Neuronal stem cell (in vitro differentiated cells): ENCODE data around the gene PARP8.

Experiments used
- DNase-seq: peaks from one replicate; pipeline ENCODE4 v3.0.0-alpha.2; 2013; ENCODE audit warnings: low spot score
- H2AFZ ChIP-seq: one replicate; pipeline ENCODE4 v1.6.1; 2013; ENCODE audit warnings: mild to moderate bottlenecking, low read length, inconsistent platforms
- H2AK5ac ChIP-seq: 2 replicates; pipeline ENCODE4 v1.6.1; 2013; ENCODE audit warnings: low read depth, mild to moderate bottlenecking, inconsistent platforms, low read length, moderate library complexity, mixed read lengths
- H2BK120ac ChIP-seq: 2 replicates; pipeline ENCODE4 v1.6.1; 2013; ENCODE audit warnings: low read depth, mild to moderate bottlenecking, inconsistent platforms, low read length, moderate library complexity, mixed read lengths
- H2BK12ac ChIP-seq: one replicate; pipeline ENCODE4 v1.6.1; 2013; ENCODE audit warnings: low read length, inconsistent platforms
- H2BK15ac ChIP-seq: 2 replicates; pipeline ENCODE4 v1.6.1; 2013; ENCODE audit warnings: mild to moderate bottlenecking, low read length, inconsistent platforms, mixed read lengths
- H2BK5ac ChIP-seq: one replicate; pipeline ENCODE4 v1.6.1; 2013; ENCODE audit warnings: inconsistent platforms, mild to moderate bottlenecking, low read length, moderate library complexity
- H3K14ac ChIP-seq: one replicate; pipeline ENCODE4 v1.6.1; 2013; ENCODE audit warnings: low read length, inconsistent platforms
- H3K18ac ChIP-seq: 2 replicates; pipeline ENCODE4 v1.6.1; 2013; ENCODE audit warnings: low read length, inconsistent platforms
- H3K23ac ChIP-seq: 2 replicates; pipeline ENCODE4 v1.6.1; 2013; ENCODE audit warnings: low read depth, mild to moderate bottlenecking, mixed read lengths, low read length, inconsistent platforms; ENCODE audit not compliant: poor library complexity
- H3K27ac ChIP-seq: replicated peaks from 3 replicates; pipeline ENCODE4 v1.5.1; 2013; ENCODE audit warnings: low read length, inconsistent platforms
- H3K27me3 ChIP-seq, 3 experiments: 2 replicates each; pipeline ENCODE4 v1.6.1; 2013; ENCODE audit warnings: low read length in 3 of 3, mild to moderate bottlenecking in 2 of 3, inconsistent platforms in 1 of 3, low read depth in 1 of 3, mixed read lengths in 1 of 3, moderate library complexity in 1 of 3; ENCODE audit not compliant: control insufficient read depth in 3 of 3, insufficient read depth in 3 of 3
- H3K36me3 ChIP-seq, 2 donors: replicated peaks in 1 of 2; 2 replicates each; pipeline ENCODE4 v1.6.1; 2013; ENCODE audit warnings: low read length in 2 of 2; ENCODE audit not compliant: control insufficient read depth in 2 of 2, insufficient read depth in 2 of 2
- H3K4ac ChIP-seq: 2 replicates; pipeline ENCODE4 v1.6.1; 2013; ENCODE audit warnings: inconsistent platforms, mild to moderate bottlenecking, low read length, moderate library complexity
- H3K4me1 ChIP-seq, 2 donors: 1 replicate in 1 of 2; 2 replicates in 1 of 2; pipeline ENCODE4 v1.6.1; 2013; ENCODE audit warnings: low read length in 2 of 2, low read depth in 1 of 2; ENCODE audit not compliant: control insufficient read depth in 2 of 2, insufficient read depth in 1 of 2
- H3K4me2 ChIP-seq: one replicate; pipeline ENCODE4 v1.6.1; 2013; ENCODE audit warnings: mild to moderate bottlenecking, low read length, inconsistent platforms; ENCODE audit not compliant: insufficient read depth, poor library complexity, severe bottlenecking
- H3K4me3 ChIP-seq, 2 donors: 2 replicates each; pipeline ENCODE4 v1.5.1; 2013; ENCODE audit warnings: low read length in 2 of 2, mild to moderate bottlenecking in 2 of 2, inconsistent platforms in 1 of 2, moderate library complexity in 1 of 2
- H3K79me1 ChIP-seq: one replicate; pipeline ENCODE4 v1.6.1; 2013; ENCODE audit warnings: low read depth, mild to moderate bottlenecking, inconsistent platforms, low read length, moderate library complexity
- H3K9ac ChIP-seq: one replicate; pipeline ENCODE4 v1.6.1; 2013; ENCODE audit warnings: mild to moderate bottlenecking, low read depth, low read length, inconsistent platforms; ENCODE audit not compliant: poor library complexity
- H3K9me3 ChIP-seq, 2 donors: replicated peaks in 1 of 2; 2 replicates each; pipeline versions ENCODE3 to v1.6.1; 2013; ENCODE audit warnings: low read length in 2 of 2, mild to moderate bottlenecking in 2 of 2, inconsistent platforms in 1 of 2, low read depth in 1 of 2, mixed read lengths in 1 of 2, moderate library complexity in 1 of 2; ENCODE audit not compliant: control insufficient read depth in 2 of 2, insufficient read depth in 1 of 2
- H4K8ac ChIP-seq: one replicate; pipeline ENCODE4 v1.6.1; 2013; ENCODE audit warnings: low read depth, mild to moderate bottlenecking, inconsistent platforms, low read length, moderate library complexity
- H4K91ac ChIP-seq: one replicate; pipeline ENCODE4 v1.6.1; 2013; ENCODE audit warnings: low read length, low read depth, mild to moderate bottlenecking, inconsistent platforms; ENCODE audit not compliant: poor library complexity
- WGBS, 2 donors: extraction: QIAGEN DNeasy Blood & Tissue Kit; methylation state at CpG; one replicate each; pipeline ENCODE4 v1.1.7; 2013; ENCODE audit warnings: missing lambda C conversion rate in 2 of 2, mixed read lengths in 1 of 2; ENCODE audit not compliant: insufficient read length in 2 of 2, insufficient replicate concordance in 1 of 2; ENCODE audit errors: extremely low coverage in 2 of 2; 5-methylcytosine and 5-hydroxymethylcytosine counted together

PARP8 gene

DNA sequence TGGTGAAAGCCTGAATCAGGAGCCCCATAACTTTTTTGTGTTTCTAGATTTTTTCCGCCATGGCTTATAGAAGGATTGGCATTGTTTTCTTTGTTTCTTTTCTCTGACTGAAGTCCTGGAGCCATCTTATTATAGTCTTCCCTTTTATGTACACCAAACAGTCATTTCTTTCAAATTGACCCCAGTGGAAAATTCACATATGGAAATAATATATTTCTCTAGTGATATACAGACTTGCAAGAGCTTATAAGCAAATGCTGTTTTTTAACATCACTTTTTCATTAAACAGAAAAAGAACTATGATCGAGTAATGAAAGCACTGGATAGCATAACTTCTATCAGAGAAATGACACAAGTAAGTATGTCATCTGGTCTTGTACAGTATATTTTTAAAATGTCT is 155.6 kb downstream of the PARP8 start:
- Histone ChIP-seq H3K36me3 (peaks cover 2 to 34% of the 10 kb centered on the region in 2 donors), H3K4ac (no peak overlapping the region), H4K91ac (no peak overlapping the region), H2BK120ac (no peak overlapping the region), H3K9me3 (no peaks in the 10 kb centered on the region), H3K4me1 (no peaks in the 10 kb centered on the region), H3K14ac (no peak overlapping the region), H3K9ac (no peak overlapping the region), H2BK15ac (no peak overlapping the region), H4K8ac (no peak overlapping the region), H2AK5ac (no peak overlapping the region), H2BK5ac (no peak overlapping the region), H3K4me3 (no peak overlapping the region), H2BK12ac (no peak overlapping the region), H3K27me3 (no peaks in the 10 kb centered on the region), H3K79me1 (no peaks in the 10 kb centered on the region), H3K4me2 (no peak overlapping the region), H3K23ac (no peak overlapping the region), H3K27ac (no peak overlapping the region), H2AFZ (no peak overlapping the region), H3K18ac (no peak overlapping the region)
- DNase-seq = no peak
- no CpG with 5 or more reads among the region's 2 CpGs for WGBS, 2 donors

DNA sequence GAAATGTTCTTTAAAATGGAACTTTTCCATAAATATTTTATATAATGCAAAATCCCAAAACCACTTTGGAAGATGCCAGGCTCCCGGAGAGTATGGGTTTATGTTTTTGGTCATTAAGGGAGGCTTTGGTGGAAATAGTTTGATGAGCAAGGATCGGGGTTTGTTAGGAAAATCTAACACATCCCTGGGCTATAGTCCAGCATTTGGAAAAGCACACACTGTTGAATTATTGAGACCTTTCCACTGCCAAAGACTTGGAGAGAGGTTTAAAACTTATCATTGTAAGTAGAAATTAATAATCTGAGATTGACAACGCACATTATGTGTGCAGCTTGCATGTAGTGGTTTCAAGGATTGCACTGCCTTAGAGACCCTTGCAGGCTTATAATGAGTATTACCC is 156.3 kb downstream of the PARP8 start:
- no peak overlapping the region for H2AFZ ChIP-seq
- no peak overlapping the region for H3K23ac ChIP-seq
- H2BK5ac ChIP-seq = no peak overlapping the region
- H3K9me3 ChIP-seq = no peaks in the 10 kb centered on the region
- H3K36me3 ChIP-seq = peaks cover 0 to 37% of the 10 kb centered on the region in 2 donors
- no peak overlapping the region for H2BK12ac ChIP-seq
- DNase-seq = no peak
- no peaks in the 10 kb centered on the region for H3K4me1 ChIP-seq
- H3K9ac ChIP-seq = no peak overlapping the region
- H3K4me3 ChIP-seq = no peak overlapping the region
- no peak overlapping the region for H2BK15ac ChIP-seq
- no peak overlapping the region for H4K91ac ChIP-seq
- H2BK120ac ChIP-seq = no peak overlapping the region
- no peak overlapping the region for H3K4me2 ChIP-seq
- H4K8ac ChIP-seq = no peak overlapping the region
- no peaks in the 10 kb centered on the region for H3K27me3 ChIP-seq
- no peak overlapping the region for H2AK5ac ChIP-seq
- no CpG with 5 or more reads among the region's 3 CpGs for WGBS, 2 donors
- H3K27ac ChIP-seq = no peak overlapping the region
- no peak overlapping the region for H3K14ac ChIP-seq
- no peaks in the 10 kb centered on the region for H3K79me1 ChIP-seq
- H3K4ac ChIP-seq = no peak overlapping the region
- H3K18ac ChIP-seq = no peak overlapping the region

DNA sequence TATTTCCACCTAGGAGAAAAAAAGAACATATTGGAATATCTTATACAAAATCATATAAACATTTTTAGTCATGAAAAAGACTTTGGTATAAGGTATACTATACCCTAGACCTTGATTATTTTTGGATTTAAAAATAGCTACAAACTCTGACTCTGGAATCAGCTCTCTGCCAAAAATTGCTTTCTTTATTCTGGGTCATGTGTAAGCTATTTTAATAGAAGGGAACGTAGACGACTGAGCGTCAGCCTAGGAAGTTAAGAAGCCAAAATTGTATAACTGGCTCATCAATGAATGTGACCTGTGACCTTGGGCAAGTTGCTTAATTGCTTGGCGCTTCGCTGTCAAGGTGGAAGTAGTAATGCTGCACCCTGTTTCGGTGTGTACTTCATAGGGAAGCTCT is 157.1 kb downstream of the PARP8 start:
- H3K36me3 ChIP-seq = peaks cover 0 to 44% of the 10 kb centered on the region in 2 donors
- WGBS, 2 donors = no CpG with 5 or more reads among the region's 6 CpGs

DNA sequence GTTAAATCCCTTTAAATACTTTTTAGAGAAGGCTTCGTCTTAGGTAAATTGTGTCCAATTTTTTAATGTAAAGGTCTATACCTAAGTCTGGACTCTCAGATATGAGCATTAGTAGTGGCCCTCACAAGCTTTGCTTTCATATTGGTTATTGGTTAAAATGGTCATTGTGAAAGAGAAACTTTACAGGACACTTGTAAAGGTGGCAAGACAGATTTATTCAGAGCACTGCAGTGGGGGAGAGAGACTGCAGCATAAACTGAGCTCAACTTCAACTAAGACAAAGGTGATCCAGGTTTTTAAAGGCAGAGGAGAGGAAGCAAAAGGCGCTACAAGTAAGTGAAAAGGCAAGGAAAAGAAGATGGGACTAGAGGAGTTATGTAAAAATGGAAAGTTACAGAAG is 157.7 kb downstream of the PARP8 start:
- Histone ChIP-seq H3K27me3 (no peaks in the 10 kb centered on the region), H3K4me1 (no peaks in the 10 kb centered on the region), H4K8ac (no peak overlapping the region), H2BK120ac (no peak overlapping the region), H3K4me2 (no peak overlapping the region), H4K91ac (no peak overlapping the region), H2BK12ac (no peak overlapping the region), H2AFZ (no peak overlapping the region), H3K23ac (no peak overlapping the region), H3K14ac (no peak overlapping the region), H3K4ac (no peak overlapping the region), H2AK5ac (no peak overlapping the region), H3K36me3 (peaks cover 0 to 46% of the 10 kb centered on the region in 2 donors), H3K27ac (no peak overlapping the region), H3K9me3 (no peaks in the 10 kb centered on the region), H3K79me1 (no peaks in the 10 kb centered on the region), H3K18ac (no peak overlapping the region), H2BK5ac (no peak overlapping the region), H3K4me3 (no peak overlapping the region), H2BK15ac (no peak overlapping the region), H3K9ac (no peak overlapping the region)
- no CpG with 5 or more reads among the region's 2 CpGs for WGBS, 2 donors
- DNase-seq = no peak

More for the DNA sequence above, 157.1 kb downstream of the PARP8 start:
- no peak overlapping the region for H4K8ac ChIP-seq
- H2BK120ac ChIP-seq = no peak overlapping the region
- H2AFZ ChIP-seq = no peak overlapping the region
- H2AK5ac ChIP-seq = no peak overlapping the region
- no peak overlapping the region for H2BK12ac ChIP-seq
- H4K91ac ChIP-seq = no peak overlapping the region
- no peak overlapping the region for H3K27ac ChIP-seq
- H3K9me3 ChIP-seq = no peaks in the 10 kb centered on the region
- H3K4me2 ChIP-seq = no peak overlapping the region
- H2BK5ac ChIP-seq = no peak overlapping the region
- DNase-seq = no peak
- no peak overlapping the region for H3K14ac ChIP-seq
- H2BK15ac ChIP-seq = no peak overlapping the region
- H3K23ac ChIP-seq = no peak overlapping the region
- H3K79me1 ChIP-seq = no peaks in the 10 kb centered on the region
- no peak overlapping the region for H3K18ac ChIP-seq
- no peaks in the 10 kb centered on the region for H3K4me1 ChIP-seq
- H3K9ac ChIP-seq = no peak overlapping the region
- H3K4me3 ChIP-seq = no peak overlapping the region
- H3K27me3 ChIP-seq = no peaks in the 10 kb centered on the region
- H3K4ac ChIP-seq = no peak overlapping the region
